ENCODE measurements around the gene BOC. TPM values are rescaled to one million over a fixed set of nuclear protein-coding genes. Genes with fewer than 3 reads are reported as not detected.

Gene BOC
- total and polyA plus RNA-seq, 8 donors = 5.2 to 51.3 (median 23.7) TPM

- peaks cover 1 to 61% (median 50%) of the 10 kb centered on the region in 4 donors for H3K36me3 ChIP-seq
- no peak for DNase-seq
- H3K4me3 ChIP-seq = no peak overlapping the region
- H3K4me1 ChIP-seq = peaks cover 0 to 21% (median 6%) of the 10 kb centered on the region in 4 donors
- 86 to 96% (median 91%) methylated on average over 8 to 12 of the region's 12 CpGs for WGBS, 5 donors
- no peaks in the 10 kb centered on the region for H3K9me3 ChIP-seq
- TF ChIP-seq EP300 (IDR thresholded peaks at IDR 0.05) = no peak
- no peak for TF ChIP-seq POLR2A (IDR thresholded peaks at IDR 0.05)
- no peak for TF ChIP-seq POLR2AphosphoS5 (IDR thresholded peaks at IDR 0.05)
- no peak for TF ChIP-seq CTCF (IDR thresholded peaks at IDR 0.05)
- no peaks in the 10 kb centered on the region for H3K27me3 ChIP-seq
- intact Hi-C loops (cut with DNase I; ENCODE audit: low total_unique reads) = loop anchor here (5.0 kb wide), 1 partner anchor 152 kb away; no protein-coding TSS in a partner anchor
- peak overlapping the region in 1 of 5 donors; percentile 42 for H3K27ac ChIP-seq
These were observed 73.2 kb downstream of the BOC start for GRCh38 chr3:113284453-113285050.

- H3K9me3 ChIP-seq = no peaks in the 10 kb centered on the region
- intact Hi-C loops (cut with DNase I; ENCODE audit: low total_unique reads) = loop anchor here (5.0 kb wide), 1 partner anchor 153 kb away; no protein-coding TSS in a partner anchor
- H3K4me3 ChIP-seq = no peak overlapping the region
- WGBS, 5 donors = 81 to 92% (median 85%) methylated on average over 8 of the region's 8 CpGs
- peaks cover 0 to 21% (median 6%) of the 10 kb centered on the region in 4 donors for H3K4me1 ChIP-seq
- no peak for DNase-seq
- no peaks in the 10 kb centered on the region for H3K27me3 ChIP-seq
- peak overlapping the region in 2 of 5 donors; percentile 42 to 46 for H3K27ac ChIP-seq
- peaks cover 0 to 55% (median 44%) of the 10 kb centered on the region in 4 donors for H3K36me3 ChIP-seq
- TF ChIP-seq POLR2AphosphoS5 (IDR thresholded peaks at IDR 0.05) = no peak
- no peak for TF ChIP-seq EP300 (IDR thresholded peaks at IDR 0.05)
These were observed 73.9 kb downstream of the BOC start for GRCh38 chr3:113285226-113285625.

GRCh38 chr3:113285741-113286140 lies 74.4 kb downstream of the BOC start:
- no peak overlapping the region for H3K4me3 ChIP-seq
- H3K36me3 ChIP-seq = peaks cover 0 to 49% (median 38%) of the 10 kb centered on the region in 4 donors
- no peaks in the 10 kb centered on the region for H3K27me3 ChIP-seq
- intact Hi-C loops (cut with DNase I; ENCODE audit: low total_unique reads) = loop anchor here (5.0 kb wide), 1 partner anchor 153 kb away; no protein-coding TSS in a partner anchor
- TF ChIP-seq POLR2A (IDR thresholded peaks at IDR 0.05) (no peak), EP300 (IDR thresholded peaks at IDR 0.05) (no peak)
- 83 to 97% (median 89%) methylated on average over 3 of the region's 3 CpGs for whole genome bisulfite sequencing, 5 donors
- H3K4me1 ChIP-seq = peaks cover 0 to 21% (median 6%) of the 10 kb centered on the region in 4 donors
- peak overlapping the region in 2 of 5 donors; percentile 42 to 62 for H3K27ac ChIP-seq
- no peaks in the 10 kb centered on the region for H3K9me3 ChIP-seq
- DNase-seq = no peak

- Histone ChIP-seq H3K27ac (peak overlapping the region in 3 of 5 donors; percentile 27 to 62 (median 36)), H3K4me3 (no peak overlapping the region), H3K9me3 (no peaks in the 10 kb centered on the region), H3K27me3 (no peaks in the 10 kb centered on the region), H3K36me3 (peaks cover 0 to 42% (median 31%) of the 10 kb centered on the region in 4 donors), H3K4me1 (peaks cover 0 to 21% (median 9%) of the 10 kb centered on the region in 4 donors)
- intact Hi-C loops (cut with DNase I; ENCODE audit: low total_unique reads) = loop anchor here (5.0 kb wide), 1 partner anchor 154 kb away; no protein-coding TSS in a partner anchor
- WGBS, 5 donors = 82 to 91% (median 87%) methylated on average over 5 to 6 of the region's 6 CpGs
- DNase-seq = peak in 1 of 2 donors; percentile 10
- TF ChIP-seq CTCF (IDR thresholded peaks at IDR 0.05) (no peak), POLR2A (IDR thresholded peaks at IDR 0.05) (no peak), POLR2AphosphoS5 (IDR thresholded peaks at IDR 0.05) (no peak), EP300 (IDR thresholded peaks at IDR 0.05) (no peak)
These were observed 75.2 kb downstream of the BOC start for GRCh38 chr3:113286524-113286923.

GRCh38 chr3:113287111-113287802 lies 75.9 kb downstream of the BOC start:
- peak in 1 of 2 donors; percentile 34 for DNase-seq
- Histone ChIP-seq H3K27ac (peak overlapping the region in 3 of 5 donors; percentile 27 to 62 (median 36)), H3K4me1 (peaks cover 0 to 21% (median 11%) of the 10 kb centered on the region in 4 donors), H3K27me3 (no peaks in the 10 kb centered on the region), H3K4me3 (no peak overlapping the region), H3K9me3 (no peaks in the 10 kb centered on the region), H3K36me3 (peaks cover 0 to 34% (median 24%) of the 10 kb centered on the region in 4 donors)
- TF ChIP-seq CTCF (IDR thresholded peaks at IDR 0.05) (no peak), POLR2A (IDR thresholded peaks at IDR 0.05) (no peak), EP300 (IDR thresholded peaks at IDR 0.05) (no peak), POLR2AphosphoS5 (IDR thresholded peaks at IDR 0.05) (no peak)
- 60 to 75% (median 67%) methylated on average over 10 of the region's 10 CpGs for WGBS, 5 donors
- intact Hi-C loops (cut with DNase I; ENCODE audit: low total_unique reads) = loop anchor here (5.0 kb wide), 1 partner anchor 155 kb away; no protein-coding TSS in a partner anchor
